Stimulated activated CD4-positive, alpha-beta T cell treated with anti-CD3 and anti-CD28 coated beads, TNF-alpha, amount 100 ng/mL, for 24 hours (primary cell): ENCODE data around the gene LILRA2.
"Not testable (repeated sequence)": the region's sequence is repeated elsewhere in the genome, so short reads cannot be mapped to it uniquely, and the experiment has no call there.

Experiments
- DNase-seq, 3 experiments: peaks; one replicate each; pipeline ENCODE4 v3.0.0-alpha.2; 2020; ENCODE audit warnings: low read depth in 3 of 3

Gene LILRA2

GRCh38 chr19:54573330-54573872, at the start of gene LILRA2:
TSS of gene LILRA2 (plus strand) at chr19:54573790. CDS start at chr19:54573879, 89 bp downstream.
- no peak for DNase-seq

- DNase-seq, result no peak
Observed at GRCh38 chr19:54525636-54526035, 48.0 kb upstream of the LILRA2 start.

GRCh38 chr19:54526972-54527371, 46.6 kb upstream of the LILRA2 start:
- DNase-seq, result no peak

GRCh38 chr19:54530866-54531265, 42.7 kb upstream of the LILRA2 start:
- DNase-seq, result no peak

- no peak for DNase-seq
Observed at GRCh38 chr19:54532528-54532927, 41.1 kb upstream of the LILRA2 start.

GRCh38 chr19:54533476-54533875, 40.1 kb upstream of the LILRA2 start:
- no peak for DNase-seq

GRCh38 chr19:54534156-54534555, 39.4 kb upstream of the LILRA2 start:
- DNase-seq, result no peak

- DNase-seq, result no peak
Observed at GRCh38 chr19:54535601-54536000, 38.0 kb upstream of the LILRA2 start.

- no peak for DNase-seq
Observed at GRCh38 chr19:54536956-54537355, 36.6 kb upstream of the LILRA2 start.

- DNase-seq, result no peak
Observed at GRCh38 chr19:54541712-54542111, 31.9 kb upstream of the LILRA2 start.

GRCh38 chr19:54548806-54549205, 24.8 kb upstream of the LILRA2 start:
- DNase-seq, result no peak

- no peak for DNase-seq
Observed at GRCh38 chr19:54549224-54549623, 24.4 kb upstream of the LILRA2 start.

GRCh38 chr19:54551293-54551692, 22.3 kb upstream of the LILRA2 start:
- DNase-seq, result no peak

- no peak for DNase-seq
Observed at GRCh38 chr19:54551950-54552912, 21.4 kb upstream of the LILRA2 start.

- no peak for DNase-seq
Observed at GRCh38 chr19:54552913-54553310, 20.7 kb upstream of the LILRA2 start.

- no peak for DNase-seq
Observed at GRCh38 chr19:54554006-54554405, 19.6 kb upstream of the LILRA2 start.

GRCh38 chr19:54554896-54555295, 18.7 kb upstream of the LILRA2 start:
- no peak for DNase-seq

GRCh38 chr19:54556194-54556593, 17.4 kb upstream of the LILRA2 start:
- no peak for DNase-seq

GRCh38 chr19:54558339-54558738, 15.3 kb upstream of the LILRA2 start:
- no peak for DNase-seq

GRCh38 chr19:54560881-54561385, 12.7 kb upstream of the LILRA2 start:
- DNase-seq, result no peak

GRCh38 chr19:54561840-54562239, 11.8 kb upstream of the LILRA2 start:
- DNase-seq, result no peak

- DNase-seq, result not testable (repeated sequence)
Observed at GRCh38 chr19:54563206-54563605, 10.4 kb upstream of the LILRA2 start.

GRCh38 chr19:54570316-54570715, 3.3 kb upstream of the LILRA2 start:
- no peak for DNase-seq
